Adrenal gland (tissue), 5 donors: ENCODE results near the gene JAZF1.

ENCODE experiments used
- CTCF ChIP-seq, 6 experiments: fragments of 450-650 bp in 4 of 6; fragments of 200-600 bp in 2 of 6; sonication (generic) in 1 of 6; IDR thresholded peaks; 1 replicate in 5 of 6; 2 replicates in 1 of 6; pipeline versions ENCODE4 v1.5.1 to v1.8.0; 2016 to 2021; ENCODE audit warnings: antibody characterized with exemption in 6 of 6, mild to moderate bottlenecking in 2 of 6, moderate library complexity in 1 of 6
- POLR2A ChIP-seq, 2 donors: fragments of 450-650 bp; IDR thresholded peaks; one replicate each; pipeline ENCODE4 v1.6.1; 2017; ENCODE audit warnings: antibody characterized with exemption in 2 of 2, mild to moderate bottlenecking in 2 of 2, moderate library complexity in 1 of 2
- donor health status: DM: no; HTN: no; CAD: no.

GRCh38 chr7:27868131-27868550 lies 312.5 kb downstream of the JAZF1 start:
- TF ChIP-seq CTCF (IDR thresholded peaks at IDR 0.05) = no peak
- no peak for TF ChIP-seq POLR2A (IDR thresholded peaks at IDR 0.05)
